Right lobe of liver (tissue), 4 donors: ENCODE results near the gene COL1A1.

ENCODE experiments used
- POLR2A ChIP-seq: fragments of 450-650 bp; IDR thresholded peaks from one replicate; pipeline ENCODE4 v1.6.1; 2017; ENCODE audit warnings: antibody characterized with exemption, mild to moderate bottlenecking
- TF ChIP-seq, protein P1 (sequence below), 4 donors: fragments of 200-600 bp in 3 of 4; fragments of 450-650 bp in 1 of 4; IDR thresholded peaks; one replicate each; pipeline versions ENCODE4 v1.5.1 to v1.8.0; 2016 to 2022; ENCODE audit warnings: antibody characterized with exemption in 4 of 4, mild to moderate bottlenecking in 2 of 4
- donor health status: DM: no; HTN: no; CAD: no.
- donor health status: DM: no; HTN: no; CAD: no.
- donor health status: DM: no; HTN: yes; CAD: no.

DNA sequence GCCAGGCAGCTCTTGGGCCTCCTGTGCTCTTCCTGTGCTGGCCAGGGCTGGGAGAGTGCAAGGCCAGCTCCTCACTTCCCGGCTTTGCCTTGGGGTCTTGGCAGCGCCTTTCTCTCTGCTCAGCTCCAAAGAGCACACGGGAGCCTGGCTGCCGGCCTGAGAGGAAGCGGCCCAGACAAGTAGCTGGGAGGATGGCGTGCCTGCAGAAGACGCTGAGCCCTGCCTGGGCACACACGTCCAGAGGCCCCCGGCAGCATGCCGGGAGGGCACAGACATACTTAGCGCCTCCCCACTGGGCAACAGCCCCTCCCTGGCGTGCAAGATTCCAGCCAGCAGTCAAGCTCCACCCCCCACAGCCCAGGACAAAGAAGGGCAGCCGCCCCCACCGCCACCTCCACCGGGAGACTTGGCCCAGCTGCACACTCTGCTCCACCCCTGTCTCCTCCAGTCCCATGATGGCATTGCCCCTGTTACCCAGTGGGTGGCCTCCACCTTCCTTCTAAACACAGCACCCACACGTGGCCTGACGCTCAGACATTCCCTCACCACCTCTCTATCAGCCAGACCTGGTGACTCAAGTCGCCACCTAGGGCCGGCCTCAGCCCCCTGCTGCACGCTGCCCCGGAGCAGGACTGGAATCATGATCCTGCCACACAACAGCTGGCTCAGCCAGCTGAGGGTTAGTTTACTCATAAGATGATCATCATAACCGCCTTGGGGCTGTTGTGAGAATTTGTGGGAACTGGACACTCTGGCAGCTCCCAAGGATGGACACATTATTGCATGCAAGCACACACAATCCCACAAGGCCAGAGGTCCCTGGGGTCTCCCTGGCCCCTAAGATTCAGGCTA lies 23.2 kb downstream of the COL1A1 start:
- TF ChIP-seq, protein P1, sequence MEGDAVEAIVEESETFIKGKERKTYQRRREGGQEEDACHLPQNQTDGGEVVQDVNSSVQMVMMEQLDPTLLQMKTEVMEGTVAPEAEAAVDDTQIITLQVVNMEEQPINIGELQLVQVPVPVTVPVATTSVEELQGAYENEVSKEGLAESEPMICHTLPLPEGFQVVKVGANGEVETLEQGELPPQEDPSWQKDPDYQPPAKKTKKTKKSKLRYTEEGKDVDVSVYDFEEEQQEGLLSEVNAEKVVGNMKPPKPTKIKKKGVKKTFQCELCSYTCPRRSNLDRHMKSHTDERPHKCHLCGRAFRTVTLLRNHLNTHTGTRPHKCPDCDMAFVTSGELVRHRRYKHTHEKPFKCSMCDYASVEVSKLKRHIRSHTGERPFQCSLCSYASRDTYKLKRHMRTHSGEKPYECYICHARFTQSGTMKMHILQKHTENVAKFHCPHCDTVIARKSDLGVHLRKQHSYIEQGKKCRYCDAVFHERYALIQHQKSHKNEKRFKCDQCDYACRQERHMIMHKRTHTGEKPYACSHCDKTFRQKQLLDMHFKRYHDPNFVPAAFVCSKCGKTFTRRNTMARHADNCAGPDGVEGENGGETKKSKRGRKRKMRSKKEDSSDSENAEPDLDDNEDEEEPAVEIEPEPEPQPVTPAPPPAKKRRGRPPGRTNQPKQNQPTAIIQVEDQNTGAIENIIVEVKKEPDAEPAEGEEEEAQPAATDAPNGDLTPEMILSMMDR (IDR thresholded peaks at IDR 0.05): peak; percentile 24 to 55 (median 48)
- TF ChIP-seq POLR2A: no peak
